Measurements from ENCODE around the gene C1QL2. TPM values are rescaled to one million over a fixed set of nuclear protein-coding genes. Genes with fewer than 3 reads are reported as not detected.
A peak's percentile ranks its signal among the peaks of the same experiment; 100 is the strongest.

Gene C1QL2
- total RNA-seq, 1 experiment from 2014 or later, result 0.81 TPM

DNA sequence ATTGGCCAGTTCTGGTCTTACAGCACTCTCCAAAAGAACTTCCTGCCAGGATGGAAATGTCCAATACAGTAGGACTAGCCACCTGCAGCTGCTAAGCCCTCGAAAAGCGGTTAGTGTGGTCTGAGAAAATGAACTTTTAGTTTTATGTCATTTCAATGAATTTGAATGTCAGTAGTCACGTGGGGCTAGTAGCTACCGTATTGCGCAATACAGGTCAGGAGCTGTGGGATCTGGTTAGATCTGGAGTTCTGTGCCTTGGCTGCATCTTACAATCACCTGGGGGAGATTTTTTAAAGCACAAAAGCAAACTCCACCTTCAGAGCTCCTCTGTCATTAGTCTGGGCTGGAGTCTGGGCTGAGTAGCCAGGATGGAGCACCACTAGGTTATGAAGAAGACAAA lies 35.9 kb downstream of the C1QL2 start:
- no peaks in the 10 kb centered on the region for H3K27me3 ChIP-seq (ENCODE audit: insufficient read depth, low read length)
- H4K8ac ChIP-seq (replicated peaks; ENCODE audit: insufficient read length, low read depth, low read length), result no peak overlapping the region
- no peak overlapping the region for H3K14ac ChIP-seq (ENCODE audit: insufficient read depth, low read length)
- Mint-ChIP-seq H3K9me3 (no peaks in the 10 kb centered on the region; a peak in 1 of 5 replicates), H3K36me3 (ENCODE audit: insufficient read depth in 1 of 3, low read depth in 3 of 3) (no peaks in the 10 kb centered on the region; a peak in 1 of 7 replicates), H3K27me3 (ENCODE audit: low read depth) (peaks cover 31% of the 10 kb centered on the region), H3K4me1 (peaks cover 43 to 52% of the 10 kb centered on the region in 2 experiments), H3K27ac (no peak overlapping the region), H3K4me3 (no peak overlapping the region)
- no peaks in the 10 kb centered on the region for H3K79me1 ChIP-seq (ENCODE audit: insufficient read depth, low read depth, low read length, poor library complexity, severe bottlenecking)
- H3K4me2 ChIP-seq (ENCODE audit: insufficient read depth, insufficient read length, low read length), result no peak overlapping the region
- H3K79me2 ChIP-seq (ENCODE audit: insufficient read depth, low read length), result no peaks in the 10 kb centered on the region
- no peak overlapping the region for H3K18ac ChIP-seq (ENCODE audit: insufficient read length, low read depth, low read length)
- no peak overlapping the region for H4K5ac ChIP-seq (ENCODE audit: insufficient read length, low read depth, low read length)
- no peak overlapping the region for H3K9ac ChIP-seq (ENCODE audit: extremely low read depth, insufficient read length, low read length)
- no peak overlapping the region for H3K56ac ChIP-seq (ENCODE audit: insufficient read length, low read depth, low read length)
- no peak overlapping the region for H4K91ac ChIP-seq (ENCODE audit: insufficient read length, low read depth, low read length)
- H2BK12ac ChIP-seq (ENCODE audit: insufficient read length, low read depth, low read length), result no peak overlapping the region
- no peak overlapping the region for H3K4ac ChIP-seq (ENCODE audit: low read depth, low read length)
- no peak overlapping the region for H2AK5ac ChIP-seq (ENCODE audit: insufficient read length, low read length)
- H2AFZ ChIP-seq (ENCODE audit: low read length), result no peak overlapping the region
- no peak overlapping the region for H3K23ac ChIP-seq (ENCODE audit: insufficient read length, low read depth, low read length)
- H2BK120ac ChIP-seq (ENCODE audit: low read depth, low read length, poor library complexity, severe bottlenecking), result no peak overlapping the region
- H3K4me1 ChIP-seq (ENCODE audit: insufficient read depth, low read length), result no peaks in the 10 kb centered on the region; the same call in 1 of the 2 replicates
- H2BK20ac ChIP-seq (ENCODE audit: low read depth, low read length, poor library complexity, severe bottlenecking), result no peak overlapping the region
- H3K23me2 ChIP-seq (ENCODE audit: insufficient read length, low read depth, low read length, poor library complexity, severe bottlenecking), result no peaks in the 10 kb centered on the region
- no peak overlapping the region for H2BK5ac ChIP-seq (ENCODE audit: insufficient read length, low read length)
- whole genome bisulfite sequencing (ENCODE audit: extremely low coverage, insufficient read length, low lambda C conversion rate), result no CpG with 5 or more reads among the region's 5 CpGs
- TF ChIP-seq, protein P1, sequence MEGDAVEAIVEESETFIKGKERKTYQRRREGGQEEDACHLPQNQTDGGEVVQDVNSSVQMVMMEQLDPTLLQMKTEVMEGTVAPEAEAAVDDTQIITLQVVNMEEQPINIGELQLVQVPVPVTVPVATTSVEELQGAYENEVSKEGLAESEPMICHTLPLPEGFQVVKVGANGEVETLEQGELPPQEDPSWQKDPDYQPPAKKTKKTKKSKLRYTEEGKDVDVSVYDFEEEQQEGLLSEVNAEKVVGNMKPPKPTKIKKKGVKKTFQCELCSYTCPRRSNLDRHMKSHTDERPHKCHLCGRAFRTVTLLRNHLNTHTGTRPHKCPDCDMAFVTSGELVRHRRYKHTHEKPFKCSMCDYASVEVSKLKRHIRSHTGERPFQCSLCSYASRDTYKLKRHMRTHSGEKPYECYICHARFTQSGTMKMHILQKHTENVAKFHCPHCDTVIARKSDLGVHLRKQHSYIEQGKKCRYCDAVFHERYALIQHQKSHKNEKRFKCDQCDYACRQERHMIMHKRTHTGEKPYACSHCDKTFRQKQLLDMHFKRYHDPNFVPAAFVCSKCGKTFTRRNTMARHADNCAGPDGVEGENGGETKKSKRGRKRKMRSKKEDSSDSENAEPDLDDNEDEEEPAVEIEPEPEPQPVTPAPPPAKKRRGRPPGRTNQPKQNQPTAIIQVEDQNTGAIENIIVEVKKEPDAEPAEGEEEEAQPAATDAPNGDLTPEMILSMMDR (conservative IDR thresholded peaks at IDR 0.05), result no peak
- H2BK15ac ChIP-seq (ENCODE audit: low read depth, low read length), result no peak overlapping the region
- H4K20me1 ChIP-seq (ENCODE audit: control insufficient read depth, insufficient read depth, insufficient read length), result no peaks in the 10 kb centered on the region
- no peaks in the 10 kb centered on the region for H3K9me3 ChIP-seq (ENCODE audit: control insufficient read depth, low read depth, low read length)
- no peak overlapping the region for H3T11ph ChIP-seq (ENCODE audit: low read length)
- DNase-seq, result peak; percentile 12
- no peak overlapping the region for H3K27ac ChIP-seq (ENCODE audit: insufficient read length, low read depth, low read length)
